A673 (cell line): ENCODE data around the gene SLC35E4.

Source experiments
- CTCF ChIP-seq: fragments of 300-800, 200-600 bp; sonication (generic); conservative IDR thresholded peaks from 2 replicates; pipeline ENCODE4 v1.5.1; 2017; ENCODE audit warnings: low read depth, mild to moderate bottlenecking, antibody characterized with exemption, low read length, moderate library complexity, mixed read lengths
- EZH2 ChIP-seq: fragments of 200-600 bp; sonication (generic); IDR thresholded peaks from 2 replicates; pipeline ENCODE4 v1.6.1; 2017; ENCODE audit warnings: borderline replicate concordance, low read depth, mild to moderate bottlenecking, mixed read lengths, antibody characterized with exemption, low read length; ENCODE audit not compliant: poor library complexity, severe bottlenecking

DNA sequence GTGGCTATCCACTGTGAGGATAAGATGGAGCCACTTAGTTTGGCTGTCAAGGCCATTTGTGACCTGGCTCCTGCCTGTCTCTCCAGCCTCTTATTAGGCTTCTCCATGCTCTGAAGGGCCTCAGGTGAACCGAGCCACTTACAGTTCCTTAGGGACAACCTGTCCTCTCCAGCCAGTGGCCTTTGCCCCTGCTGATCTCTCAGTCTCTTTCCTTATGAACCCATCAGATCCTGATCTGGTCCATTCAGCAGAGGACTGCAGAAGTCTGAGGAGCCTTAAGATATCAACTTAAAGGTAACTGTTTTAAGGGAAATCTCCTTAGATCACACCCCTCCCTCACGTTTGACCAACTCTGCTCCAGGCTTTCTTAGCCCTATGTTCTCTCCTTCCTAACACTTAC is 29.7 kb downstream of the SLC35E4 start:
- TF ChIP-seq CTCF, result no peak
- TF ChIP-seq EZH2, result no peak
